Measurements from ENCODE around the gene CABLES1.

Gene CABLES1

GRCh38 chr18:23170137-23170536 is 34.9 kb downstream of the CABLES1 start:
- no peak for DNase-seq (ENCODE audit: low spot score)

- no peak for DNase-seq (ENCODE audit: low spot score)
These were observed 36.4 kb downstream of the CABLES1 start for GRCh38 chr18:23171581-23172156.

- no peak for DNase-seq (ENCODE audit: low spot score)
These were observed 37.5 kb downstream of the CABLES1 start for GRCh38 chr18:23172591-23173380.

- no peak for DNase-seq (ENCODE audit: low spot score)
These were observed 38.6 kb downstream of the CABLES1 start for GRCh38 chr18:23173912-23174311.

- DNase-seq (ENCODE audit: low spot score) = no peak
These were observed 41.6 kb downstream of the CABLES1 start for GRCh38 chr18:23176701-23177432.

GRCh38 chr18:23177433-23178072 is 42.3 kb downstream of the CABLES1 start:
- no peak for DNase-seq (ENCODE audit: low spot score)

- DNase-seq (ENCODE audit: low spot score) = no peak
These were observed 42.9 kb downstream of the CABLES1 start for GRCh38 chr18:23178201-23178600.

- DNase-seq (ENCODE audit: low spot score) = no peak
These were observed 43.4 kb downstream of the CABLES1 start for GRCh38 chr18:23178661-23179081.

- no peak for DNase-seq (ENCODE audit: low spot score)
These were observed 44.1 kb downstream of the CABLES1 start for GRCh38 chr18:23179416-23179815.

- DNase-seq (ENCODE audit: low spot score) = no peak
These were observed 46.3 kb downstream of the CABLES1 start for GRCh38 chr18:23181547-23181946.

- DNase-seq (ENCODE audit: low spot score) = no peak
These were observed 47.3 kb downstream of the CABLES1 start for GRCh38 chr18:23182606-23183005.

GRCh38 chr18:23183411-23184150 is 48.3 kb downstream of the CABLES1 start:
- DNase-seq (ENCODE audit: low spot score) = no peak

- no peak for DNase-seq (ENCODE audit: low spot score)
These were observed 51.5 kb downstream of the CABLES1 start for GRCh38 chr18:23186781-23187180.

- DNase-seq (ENCODE audit: low spot score) = no peak
These were observed 52.9 kb downstream of the CABLES1 start for GRCh38 chr18:23188068-23188760.

- no peak for DNase-seq (ENCODE audit: low spot score)
These were observed 53.8 kb downstream of the CABLES1 start for GRCh38 chr18:23189099-23189498.

- DNase-seq (ENCODE audit: low spot score) = no peak
These were observed 54.7 kb downstream of the CABLES1 start for GRCh38 chr18:23189768-23190661.

GRCh38 chr18:23191232-23191631 is 55.9 kb downstream of the CABLES1 start:
- no peak for DNase-seq (ENCODE audit: low spot score)

GRCh38 chr18:23193742-23194141 is 58.5 kb downstream of the CABLES1 start:
- no peak for DNase-seq (ENCODE audit: low spot score)

- no peak for DNase-seq (ENCODE audit: low spot score)
These were observed 59.1 kb downstream of the CABLES1 start for GRCh38 chr18:23194155-23194996.

Data from germinal center (tissue), 1 donor.